Skeletal muscle satellite cell (primary cell): ENCODE data around the gene TRAPPC14.
A peak's percentile ranks its signal among the peaks of the same experiment; 100 is the strongest.
"Not testable (repeated sequence)": the region's sequence is repeated elsewhere in the genome, so short reads cannot be mapped to it uniquely, and the experiment has no call there.

Experiments
- H3K27me3 ChIP-seq: 2 replicates; pipeline ENCODE4 v1.7.0; 2013; ENCODE audit warnings: low read length; ENCODE audit not compliant: control insufficient read depth, insufficient read depth
- H3K36me3 ChIP-seq: 2 replicates; pipeline ENCODE4 v1.7.0; 2013; ENCODE audit warnings: mild to moderate bottlenecking, control low read depth, low read length; ENCODE audit not compliant: insufficient read depth
- H3K4me1 ChIP-seq: 2 replicates; pipeline ENCODE4 v1.7.0; 2013; ENCODE audit warnings: low read length; ENCODE audit not compliant: control insufficient read depth, insufficient read depth
- H3K4me2 ChIP-seq: 2 replicates; pipeline ENCODE4 v1.7.0; 2013; ENCODE audit warnings: mild to moderate bottlenecking, low read length
- H3K4me3 ChIP-seq: 2 replicates; pipeline ENCODE4 v1.7.0; 2013; ENCODE audit warnings: low read length
- H3K9ac ChIP-seq: 2 replicates; pipeline ENCODE4 v1.7.0; 2013; ENCODE audit warnings: mild to moderate bottlenecking, low read depth, low read length, moderate library complexity
- H3K9me3 ChIP-seq: replicated peaks from 2 replicates; pipeline ENCODE4 v1.7.0; 2013; ENCODE audit warnings: mild to moderate bottlenecking, control low read depth, low read length

Gene TRAPPC14

GRCh38 chr7:100185726-100186125 is 27.2 kb upstream of the TRAPPC14 start:
- Histone ChIP-seq H3K9me3 (no peaks in the 10 kb centered on the region), H3K36me3 (no peaks in the 10 kb centered on the region), H3K27me3 (peaks cover 6% of the 10 kb centered on the region), H3K4me3 (no peak overlapping the region), H3K9ac (no peak overlapping the region), H3K4me2 (no peak overlapping the region), H3K4me1 (no peaks in the 10 kb centered on the region)

DNA sequence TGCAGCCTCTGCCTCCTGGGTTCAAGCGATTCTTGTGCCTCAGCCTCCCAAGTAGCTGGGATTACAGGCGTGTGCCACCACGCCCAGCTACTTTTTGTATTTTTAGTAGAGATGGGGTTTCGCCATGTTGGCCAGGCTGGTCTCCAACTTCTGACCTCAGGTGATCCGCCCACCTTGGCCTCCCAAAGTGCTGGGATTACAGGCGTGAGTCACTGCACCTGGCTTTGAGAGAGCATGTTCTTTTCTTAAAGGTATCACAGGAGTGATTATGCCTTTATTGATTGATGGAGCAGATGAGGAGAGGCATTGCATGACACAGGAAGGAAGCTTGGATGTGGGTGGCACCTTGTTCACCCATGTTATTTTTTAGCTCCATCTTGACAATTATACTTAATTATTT is 24.6 kb upstream of the TRAPPC14 start:
- not testable (repeated sequence) for H3K36me3 ChIP-seq, H3K4me1 ChIP-seq, H3K9me3 ChIP-seq, H3K4me3 ChIP-seq, H3K27me3 ChIP-seq, H3K4me2 ChIP-seq, H3K9ac ChIP-seq

GRCh38 chr7:100182616-100183015 is 24.1 kb upstream of the TRAPPC14 start:
- H3K4me1 ChIP-seq, H3K4me2 ChIP-seq, H3K36me3 ChIP-seq, H3K27me3 ChIP-seq, H3K9ac ChIP-seq, H3K4me3 ChIP-seq, H3K9me3 ChIP-seq: not testable (repeated sequence)

- H3K36me3 ChIP-seq, H3K27me3 ChIP-seq, H3K9ac ChIP-seq, H3K9me3 ChIP-seq, H3K4me3 ChIP-seq, H3K4me1 ChIP-seq, H3K4me2 ChIP-seq: not testable (repeated sequence)
These were observed 21.6 kb upstream of the TRAPPC14 start for GRCh38 chr7:100180084-100180483.

DNA sequence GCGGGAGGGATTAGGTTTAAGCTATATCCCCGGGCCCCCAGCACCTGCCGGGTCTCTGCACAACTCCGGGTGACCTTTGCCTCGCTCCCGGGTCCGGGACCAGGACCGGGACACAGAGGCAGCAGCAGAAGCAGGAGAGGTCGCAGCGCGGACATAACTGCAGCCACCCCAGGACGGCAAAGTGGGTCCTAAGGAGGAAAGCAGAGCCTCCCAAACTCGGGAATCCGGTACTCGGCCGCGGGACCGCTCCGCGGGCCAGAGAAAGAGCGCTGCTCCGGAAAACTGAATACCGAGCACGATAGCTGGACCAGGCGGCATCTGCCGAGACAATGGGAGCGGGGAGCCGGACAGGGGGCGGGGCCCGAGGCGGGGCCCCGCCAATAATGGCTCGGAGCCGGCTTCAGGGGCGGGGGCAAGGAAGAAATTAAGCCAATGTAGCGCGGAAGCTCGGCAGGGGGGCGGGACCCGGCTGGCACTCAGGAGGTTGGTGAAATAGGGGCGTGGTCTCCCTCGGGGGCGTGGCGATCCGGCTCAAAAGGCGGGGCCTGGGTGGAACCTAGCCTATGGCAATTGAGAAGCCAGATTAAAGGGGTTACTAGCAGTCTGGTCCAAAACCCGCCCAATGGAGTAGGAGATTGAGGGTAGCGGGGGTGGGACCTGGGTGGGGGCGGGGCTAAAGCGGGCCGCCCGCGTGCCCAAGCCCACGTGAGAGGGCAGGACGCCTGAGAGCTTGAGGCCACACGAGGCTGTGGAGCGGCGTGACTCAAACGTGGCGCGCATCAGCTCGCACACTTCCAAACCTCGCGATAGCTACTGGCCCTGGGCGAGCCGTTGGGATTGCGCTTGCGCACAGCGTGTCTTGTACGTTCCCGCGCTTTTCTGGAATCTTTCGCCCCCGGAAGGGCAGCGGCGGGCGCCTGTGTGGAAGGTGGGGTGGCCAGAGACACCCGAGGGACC is 18.8 kb upstream of the TRAPPC14 start, which contains the start of the genes GPC2 and STAG3:
GPC2 (minus strand) TSS at position 337 of the 957 bp plus-strand sequence; CDS start at position 155, 182 bp downstream.
STAG3 (plus strand) TSS at position 874 of the 957 bp plus-strand sequence. CDS start 2,639 bp downstream, outside the sequence.
- Histone ChIP-seq H3K9me3 (no peaks in the 10 kb centered on the region), H3K4me1 (peaks cover 6% of the 10 kb centered on the region), H3K4me3 (peak within 1 kb of the TSS; percentile 83), H3K4me2 (peak within 1 kb of the TSS; percentile 94), H3K9ac (peak within 1 kb of the TSS; percentile 85), H3K27me3 (peaks cover 3% of the 10 kb centered on the region), H3K36me3 (peaks cover 3% of the 10 kb centered on the region)

- Histone ChIP-seq H3K4me1 (peaks cover 6% of the 10 kb centered on the region), H3K36me3 (peaks cover 3% of the 10 kb centered on the region), H3K9me3 (no peaks in the 10 kb centered on the region), H3K27me3 (peaks cover 3% of the 10 kb centered on the region), H3K4me3 (peak overlapping the region; percentile 83), H3K4me2 (peak overlapping the region; percentile 94), H3K9ac (peak overlapping the region; percentile 85)
These were observed 17.8 kb upstream of the TRAPPC14 start for GRCh38 chr7:100176096-100177044.

DNA sequence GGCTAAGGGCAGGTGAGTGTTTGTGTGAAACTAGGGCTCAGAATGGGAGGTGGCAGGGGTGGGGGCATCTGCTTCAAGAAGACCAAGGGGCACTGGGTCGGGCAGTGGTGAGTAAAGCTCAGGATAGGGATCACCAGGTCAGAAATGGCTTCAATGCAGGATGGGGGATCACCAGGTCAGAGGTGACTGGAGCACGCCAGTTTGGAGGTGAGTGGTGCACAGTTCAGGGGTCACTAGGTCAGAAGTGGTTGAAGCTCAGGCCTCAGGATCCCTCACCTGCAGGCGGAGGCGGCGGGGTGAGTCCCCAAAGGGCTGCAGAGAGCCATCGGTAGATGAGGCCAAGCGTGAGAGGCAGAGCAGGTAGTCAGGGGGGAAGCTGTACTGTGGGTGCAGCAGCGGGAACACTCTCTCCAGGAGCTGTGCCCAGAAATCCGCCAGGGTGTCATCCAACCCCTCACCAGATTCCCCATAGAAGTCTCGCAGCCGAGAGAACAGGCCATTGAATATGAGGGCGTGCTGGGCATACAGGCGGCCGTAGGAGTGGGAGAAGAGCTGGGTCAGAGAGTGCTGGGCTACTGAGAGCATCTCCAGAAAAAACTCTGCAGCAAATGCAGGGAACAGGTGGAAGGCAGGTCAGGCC is 16.9 kb upstream of the TRAPPC14 start:
- Histone ChIP-seq H3K4me1 (peaks cover 6% of the 10 kb centered on the region), H3K9me3 (no peaks in the 10 kb centered on the region), H3K4me2 (no peak overlapping the region), H3K27me3 (no peaks in the 10 kb centered on the region), H3K9ac (no peak overlapping the region), H3K36me3 (peaks cover 3% of the 10 kb centered on the region), H3K4me3 (no peak overlapping the region)

GRCh38 chr7:100174582-100174981 is 16.1 kb upstream of the TRAPPC14 start:
- Histone ChIP-seq H3K4me3 (no peak overlapping the region), H3K9ac (no peak overlapping the region), H3K4me1 (peaks cover 6% of the 10 kb centered on the region), H3K36me3 (peaks cover 3% of the 10 kb centered on the region), H3K27me3 (no peaks in the 10 kb centered on the region), H3K9me3 (no peaks in the 10 kb centered on the region), H3K4me2 (no peak overlapping the region)

DNA sequence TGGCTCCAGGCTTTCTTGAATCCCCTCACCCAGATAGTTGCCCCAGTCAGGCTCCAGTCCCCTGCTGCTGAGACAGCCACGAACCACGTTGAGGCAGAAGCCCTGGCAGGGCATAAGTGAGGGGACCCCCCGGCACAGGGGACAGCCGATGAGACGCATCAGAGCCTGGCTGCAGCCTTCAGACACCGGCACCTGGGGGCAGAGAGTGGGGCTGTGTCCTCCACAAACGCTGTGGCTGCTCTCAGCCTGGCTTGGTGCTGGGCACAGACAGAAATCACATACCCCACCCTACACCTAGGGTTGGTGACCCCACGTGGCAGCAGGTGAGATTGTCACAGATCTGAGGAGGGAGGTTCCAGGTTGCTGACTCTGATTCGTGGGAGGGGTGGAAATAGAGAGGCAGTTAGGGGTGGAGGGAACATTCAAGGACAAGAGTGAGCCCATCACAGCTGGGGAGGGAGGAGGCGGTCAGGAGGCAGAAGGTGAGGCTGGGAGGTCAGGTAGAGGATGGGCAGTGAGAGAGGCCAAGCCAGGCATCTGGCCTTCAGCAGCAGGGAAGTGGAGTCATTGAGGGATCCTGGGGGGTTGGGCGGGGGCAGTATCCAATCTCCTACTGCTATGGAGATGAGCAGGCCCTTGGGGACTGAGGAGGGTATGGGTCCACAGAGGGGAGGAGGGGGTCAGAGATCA is 15.4 kb upstream of the TRAPPC14 start:
- H3K4me1 ChIP-seq, result peaks cover 9% of the 10 kb centered on the region
- no peak overlapping the region for H3K9ac ChIP-seq
- H3K27me3 ChIP-seq, result no peaks in the 10 kb centered on the region
- no peak overlapping the region for H3K4me3 ChIP-seq
- H3K4me2 ChIP-seq, result no peak overlapping the region
- H3K36me3 ChIP-seq, result peaks cover 3% of the 10 kb centered on the region
- H3K9me3 ChIP-seq, result no peaks in the 10 kb centered on the region

- peaks cover 3% of the 10 kb centered on the region for H3K36me3 ChIP-seq
- no peak overlapping the region for H3K4me3 ChIP-seq
- no peaks in the 10 kb centered on the region for H3K9me3 ChIP-seq
- H3K9ac ChIP-seq, result no peak overlapping the region
- no peaks in the 10 kb centered on the region for H3K27me3 ChIP-seq
- peaks cover 23% of the 10 kb centered on the region for H3K4me1 ChIP-seq
- H3K4me2 ChIP-seq, result no peak overlapping the region
These were observed 13.3 kb upstream of the TRAPPC14 start for GRCh38 chr7:100171840-100172239.
